Hematopoietic multipotent progenitor cell (in vitro differentiated cells): ENCODE data around the gene SYNPO2. TPM values are rescaled to one million over a fixed set of nuclear protein-coding genes. Genes with fewer than 3 reads are reported as not detected.

Source experiments
- DNase-seq, 3 donors: peaks; one replicate each; pipeline ENCODE4 v3.0.0-alpha.2; 2011 to 2015; ENCODE audit warnings: low read depth in 2 of 3, low spot score in 2 of 3
- total RNA-seq: library from RNA; depleted of rRNA; stranded (reverse); fragments of >200 nt; gene quantifications from one replicate; pipeline ENCODE4 v1.2.3, GENCODE V29; 2012

The SYNPO2 gene
- total RNA-seq, 1 donor, result 0.27 TPM

- DNase-seq, result no peak
These were observed 212.0 kb downstream of the SYNPO2 start for GRCh38 chr4:119100655-119101054.

- peak in 2 of 3 donors; percentile 35 to 53 for DNase-seq
These were observed 214.6 kb downstream of the SYNPO2 start for GRCh38 chr4:119103263-119103662.

GRCh38 chr4:119104644-119105273 is 216.1 kb downstream of the SYNPO2 start:
- DNase-seq, result no peak

GRCh38 chr4:119105605-119106004 is 217.0 kb downstream of the SYNPO2 start:
- DNase-seq, result no peak

- no peak for DNase-seq
These were observed 217.7 kb downstream of the SYNPO2 start for GRCh38 chr4:119106036-119107000.

- no peak for DNase-seq
These were observed 221.5 kb downstream of the SYNPO2 start for GRCh38 chr4:119110121-119110520.

Other genes with a start within 250 kb of the SYNPO2 start
- 9.2 TPM for gene METTL14, start 203.5 kb upstream of the SYNPO2 start, total RNA-seq
- 16.2 TPM for gene SEC24D, start 52.7 kb upstream of the SYNPO2 start, total RNA-seq
- gene MYOZ2, start 247.0 kb downstream of the SYNPO2 start, total RNA-seq, result not detected